Activated T-cell treated with anti-CD3 and anti-CD28 coated beads, Interleukin-2, amount 50 U/mL, for 4 hours (primary cell): Measurements from ENCODE around the gene ST3GAL3. TPM values are rescaled to one million over a fixed set of nuclear protein-coding genes. Genes with fewer than 3 reads are reported as not detected.

Experiments
- ATAC-seq, 2 donors: fragments of 200-7000 bp; cut with Tn5 transposase; one replicate each; pipeline ENCODE4 v1.10.0; 2021
- DNase-seq: peaks from one replicate; pipeline ENCODE4 v3.0.0-alpha.2; 2020
- H3K27me3 Mint-ChIP-seq: one replicate; pipeline ENCODE4 v1.8.0; 2021; ENCODE audit warnings: low read depth, mixed read lengths
- H3K36me3 Mint-ChIP-seq: one replicate; pipeline ENCODE4 v1.8.0; 2022; ENCODE audit warnings: mixed read lengths; ENCODE audit not compliant: insufficient read depth
- H3K4me1 Mint-ChIP-seq: one replicate; pipeline ENCODE4 v1.8.0; 2021; ENCODE audit warnings: low read depth, mixed read lengths
- H3K4me3 Mint-ChIP-seq: one replicate; pipeline ENCODE4 v1.8.0; 2021; ENCODE audit warnings: mild to moderate bottlenecking, moderate library complexity, mixed read lengths
- H3K9me3 Mint-ChIP-seq: one replicate; pipeline ENCODE4 v1.8.0; 2021; ENCODE audit warnings: mixed read lengths
- total RNA-seq, 3 donors: library from RNA; stranded (reverse); gene quantifications; one replicate each; pipeline ENCODE4 v1.2.1, GENCODE V29; 2021

Gene ST3GAL3
- total RNA-seq, 3 donors from 2014 or later: 5.7 to 6.6 (median 6.3) TPM

GRCh38 chr1:43944860-43945259 lies 237.5 kb downstream of the ST3GAL3 start:
- H3K4me1 Mint-ChIP-seq: peaks cover 48% of the 10 kb centered on the region
- no peak for DNase-seq

GRCh38 chr1:43945674-43946235 lies 238.4 kb downstream of the ST3GAL3 start:
- DNase-seq (no peak), ATAC-seq (no peak)
- H3K9me3 Mint-ChIP-seq: no peaks in the 10 kb centered on the region
- no peaks in the 10 kb centered on the region for H3K27me3 Mint-ChIP-seq
- H3K36me3 Mint-ChIP-seq: peaks cover 18% of the 10 kb centered on the region
- peaks cover 52% of the 10 kb centered on the region for H3K4me1 Mint-ChIP-seq
- peak overlapping the region; percentile 93 for H3K4me3 Mint-ChIP-seq

More at GRCh38 chr1:43944860-43945259, 237.5 kb downstream of the ST3GAL3 start:
- Mint-ChIP-seq H3K36me3 (peaks cover 15% of the 10 kb centered on the region), H3K4me3 (peak overlapping the region; percentile 93), H3K9me3 (no peaks in the 10 kb centered on the region), H3K27me3 (no peaks in the 10 kb centered on the region)
- ATAC-seq: no peak

GRCh38 chr1:43946236-43947060 lies 239.1 kb downstream of the ST3GAL3 start, which contains the start of gene IPO13:
TSS of gene IPO13 (plus strand) at chr1:43946950. CDS start at chr1:43947601, 651 bp downstream.
- ATAC-seq (peak; percentile 96), DNase-seq (peak; percentile 93)
- peaks cover 52% of the 10 kb centered on the region for H3K4me1 Mint-ChIP-seq
- H3K27me3 Mint-ChIP-seq: no peaks in the 10 kb centered on the region
- H3K36me3 Mint-ChIP-seq: peaks cover 20% of the 10 kb centered on the region
- no peaks in the 10 kb centered on the region for H3K9me3 Mint-ChIP-seq
- peak within 1 kb of the TSS; percentile 93 for H3K4me3 Mint-ChIP-seq

GRCh38 chr1:43947061-43947873 lies 239.9 kb downstream of the ST3GAL3 start:
- Mint-ChIP-seq H3K9me3 (no peaks in the 10 kb centered on the region), H3K27me3 (no peaks in the 10 kb centered on the region), H3K4me3 (peak overlapping the region; percentile 93), H3K36me3 (peaks cover 17% of the 10 kb centered on the region), H3K4me1 (peaks cover 52% of the 10 kb centered on the region)
- ATAC-seq (peak; percentile 2), DNase-seq (no peak)

GRCh38 chr1:43947874-43948437 lies 240.6 kb downstream of the ST3GAL3 start:
- H3K27me3 Mint-ChIP-seq: no peaks in the 10 kb centered on the region
- H3K4me3 Mint-ChIP-seq: peak overlapping the region; percentile 93
- peaks cover 15% of the 10 kb centered on the region for H3K36me3 Mint-ChIP-seq
- ATAC-seq (no peak), DNase-seq (no peak)
- peaks cover 50% of the 10 kb centered on the region for H3K4me1 Mint-ChIP-seq
- no peaks in the 10 kb centered on the region for H3K9me3 Mint-ChIP-seq

GRCh38 chr1:43949678-43950077 lies 242.3 kb downstream of the ST3GAL3 start:
- no peak for ATAC-seq
- Mint-ChIP-seq H3K9me3 (no peaks in the 10 kb centered on the region), H3K27me3 (no peaks in the 10 kb centered on the region), H3K4me3 (no peak overlapping the region), H3K4me1 (peaks cover 43% of the 10 kb centered on the region), H3K36me3 (peaks cover 12% of the 10 kb centered on the region)
- DNase-seq: no peak

GRCh38 chr1:43951021-43951985 lies 244.0 kb downstream of the ST3GAL3 start:
- ATAC-seq: no peak
- DNase-seq: no peak
- Mint-ChIP-seq H3K36me3 (peaks cover 9% of the 10 kb centered on the region), H3K4me1 (peaks cover 29% of the 10 kb centered on the region), H3K4me3 (no peak overlapping the region), H3K27me3 (no peaks in the 10 kb centered on the region), H3K9me3 (no peaks in the 10 kb centered on the region)

DNA sequence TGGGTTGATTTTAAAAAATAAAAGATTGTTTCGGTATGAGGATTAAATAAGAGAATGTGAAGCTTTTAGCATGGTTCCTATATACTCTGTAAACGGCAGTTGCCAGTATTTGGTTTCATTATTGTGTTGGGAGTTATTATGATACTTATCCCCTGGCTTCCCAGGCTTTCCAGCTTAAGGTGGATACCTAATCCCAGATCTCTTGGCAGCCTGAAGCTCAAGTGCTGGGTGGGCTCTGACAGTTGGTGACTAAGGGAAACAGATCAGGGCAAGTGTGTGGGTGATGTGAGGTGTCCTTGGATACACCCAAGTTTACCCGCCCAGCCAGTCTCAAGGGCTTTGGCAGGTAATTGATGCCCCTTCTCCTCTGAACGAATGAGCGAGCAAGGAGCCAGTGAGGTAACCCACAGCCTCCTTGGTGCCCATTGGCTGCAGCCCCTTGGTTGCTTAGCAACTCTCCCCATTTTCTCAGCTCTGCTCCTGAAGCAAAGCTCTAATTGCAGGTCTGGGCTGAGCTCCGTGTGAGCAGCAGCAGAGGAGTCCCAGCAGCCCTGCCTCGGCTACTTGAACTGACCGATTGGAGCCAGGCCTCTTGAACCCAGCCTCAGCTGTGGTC lies 245.5 kb downstream of the ST3GAL3 start:
- H3K9me3 Mint-ChIP-seq: no peaks in the 10 kb centered on the region
- no peak for ATAC-seq
- peaks cover 13% of the 10 kb centered on the region for H3K36me3 Mint-ChIP-seq
- DNase-seq: no peak
- H3K4me1 Mint-ChIP-seq: peaks cover 24% of the 10 kb centered on the region
- H3K4me3 Mint-ChIP-seq: no peak overlapping the region
- no peaks in the 10 kb centered on the region for H3K27me3 Mint-ChIP-seq

GRCh38 chr1:43953361-43953760 lies 246.0 kb downstream of the ST3GAL3 start:
- H3K4me3 Mint-ChIP-seq: no peak overlapping the region
- ATAC-seq (no peak), DNase-seq (no peak)
- peaks cover 18% of the 10 kb centered on the region for H3K36me3 Mint-ChIP-seq
- no peaks in the 10 kb centered on the region for H3K27me3 Mint-ChIP-seq
- no peaks in the 10 kb centered on the region for H3K9me3 Mint-ChIP-seq
- H3K4me1 Mint-ChIP-seq: peaks cover 19% of the 10 kb centered on the region

GRCh38 chr1:43954036-43954435 lies 246.7 kb downstream of the ST3GAL3 start:
- ATAC-seq: no peak

GRCh38 chr1:43956234-43956633 lies 248.9 kb downstream of the ST3GAL3 start:
- no peaks in the 10 kb centered on the region for H3K4me1 Mint-ChIP-seq
- ATAC-seq (no peak), DNase-seq (no peak)
- no peaks in the 10 kb centered on the region for H3K27me3 Mint-ChIP-seq
- H3K9me3 Mint-ChIP-seq: no peaks in the 10 kb centered on the region
- no peak overlapping the region for H3K4me3 Mint-ChIP-seq
- H3K36me3 Mint-ChIP-seq: peaks cover 20% of the 10 kb centered on the region

More at GRCh38 chr1:43954036-43954435, 246.7 kb downstream of the ST3GAL3 start:
- Mint-ChIP-seq H3K9me3 (no peaks in the 10 kb centered on the region), H3K4me3 (no peak overlapping the region), H3K36me3 (peaks cover 22% of the 10 kb centered on the region), H3K4me1 (peaks cover 12% of the 10 kb centered on the region), H3K27me3 (no peaks in the 10 kb centered on the region)
- DNase-seq: no peak

DNA sequence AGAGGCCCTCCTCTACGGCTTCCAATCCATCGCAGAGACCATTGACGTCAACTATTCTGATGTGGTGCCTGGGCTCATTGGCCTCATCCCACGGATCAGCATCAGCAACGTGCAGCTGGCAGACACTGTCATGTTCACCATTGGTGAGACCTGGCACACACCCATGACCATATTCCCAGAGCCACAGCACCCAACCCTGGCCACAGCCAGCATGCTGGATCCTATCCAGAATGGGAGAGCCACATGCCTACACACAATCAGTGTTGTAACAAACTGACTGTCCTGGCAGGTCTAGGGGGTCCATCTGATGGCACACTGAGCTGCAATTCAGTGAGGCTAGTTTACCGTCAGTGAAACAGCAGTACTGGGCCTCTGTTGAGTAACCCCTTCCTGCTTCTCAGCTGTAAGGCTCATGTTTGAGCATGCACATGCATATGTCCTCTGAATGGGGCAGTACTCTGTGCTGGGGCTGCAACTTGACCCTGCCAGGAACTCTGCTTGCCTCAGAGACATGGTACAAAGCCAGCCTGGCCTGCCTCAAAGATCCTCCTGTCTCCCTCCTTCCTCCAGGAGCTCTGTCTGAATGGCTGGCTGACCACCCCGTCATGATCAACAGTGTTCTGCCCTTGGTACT lies 250.2 kb downstream of the ST3GAL3 start:
- H3K9me3 Mint-ChIP-seq: no peaks in the 10 kb centered on the region
- H3K27me3 Mint-ChIP-seq: no peaks in the 10 kb centered on the region
- H3K4me1 Mint-ChIP-seq: no peaks in the 10 kb centered on the region
- ATAC-seq (no peak), DNase-seq (no peak)
- peaks cover 27% of the 10 kb centered on the region for H3K36me3 Mint-ChIP-seq
- no peak overlapping the region for H3K4me3 Mint-ChIP-seq
